HAP-1 (cell line): ENCODE results near the gene NELFA.

Experiments
- DNase-seq, 2 experiments: peaks; one replicate each; pipeline ENCODE4 v3.0.0-alpha.2; 2016 to 2020; ENCODE audit warnings: low spot score in 2 of 2
- H3K27me3 ChIP-seq: fragments of 250-450 bp; sonication (Bioruptor Pico); 2 replicates; pipeline ENCODE4 v1.5.1; 2020; ENCODE audit warnings: low read depth, mild to moderate bottlenecking, moderate library complexity
- H3K36me3 ChIP-seq: fragments of 250-450 bp; sonication (Bioruptor Pico); replicated peaks from 2 replicates; pipeline ENCODE4 v1.5.1; 2020; ENCODE audit warnings: mild to moderate bottlenecking
- H3K4me1 ChIP-seq: fragments of 250-450 bp; sonication (Bioruptor Pico); 2 replicates; pipeline ENCODE4 v1.5.1; 2020; ENCODE audit warnings: mild to moderate bottlenecking
- H3K4me3 ChIP-seq: fragments of 250-450 bp; sonication (Bioruptor Pico); 2 replicates; pipeline ENCODE4 v1.5.1; 2020; ENCODE audit warnings: mild to moderate bottlenecking, moderate library complexity
- H3K9me3 ChIP-seq: fragments of 250-450 bp; sonication (Bioruptor Pico); 2 replicates; pipeline ENCODE4 v1.5.1; 2020; ENCODE audit warnings: mild to moderate bottlenecking, moderate library complexity
- in situ Hi-C: fragments of 300-500 bp; cut with MboI; formaldehyde crosslinking; loops from 3 replicates; pipeline ENCODE4 v1.14.3; 2020; ENCODE audit warnings: low sequenced_read_pairs, inconsistent platforms, mixed read lengths

NELFA gene

DNA sequence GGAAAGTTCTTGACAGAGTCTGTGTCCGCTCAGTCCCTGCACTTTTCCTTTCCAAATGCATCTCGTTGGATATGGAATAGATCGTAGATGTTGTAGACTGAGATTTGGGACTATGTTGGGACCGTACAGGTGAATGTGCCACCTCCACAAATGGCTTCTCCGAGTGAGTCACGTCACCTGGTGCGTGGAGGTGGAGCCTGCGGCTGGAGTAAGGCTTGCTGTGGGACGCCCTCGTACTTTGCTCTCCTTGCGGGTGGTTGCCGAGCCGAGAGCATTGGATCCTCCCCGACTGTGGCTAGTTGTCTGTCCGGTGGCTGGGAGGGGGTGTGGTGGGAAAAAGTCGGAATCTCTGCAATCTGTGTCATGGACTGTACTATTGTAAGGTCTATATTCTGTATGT is 60.5 kb downstream of the NELFA start:
- peaks cover 74% of the 10 kb centered on the region for H3K36me3 ChIP-seq
- no peak overlapping the region for H3K4me3 ChIP-seq
- in situ Hi-C loops = no loop called here
- no peaks in the 10 kb centered on the region for H3K4me1 ChIP-seq
- DNase-seq = no peak
- no peaks in the 10 kb centered on the region for H3K9me3 ChIP-seq
- H3K27me3 ChIP-seq = no peaks in the 10 kb centered on the region

- in situ Hi-C loops = no loop called here
- peaks cover 74% of the 10 kb centered on the region for H3K36me3 ChIP-seq
Observed at GRCh38 chr4:1945912-1946311, 62.9 kb downstream of the NELFA start.

DNA sequence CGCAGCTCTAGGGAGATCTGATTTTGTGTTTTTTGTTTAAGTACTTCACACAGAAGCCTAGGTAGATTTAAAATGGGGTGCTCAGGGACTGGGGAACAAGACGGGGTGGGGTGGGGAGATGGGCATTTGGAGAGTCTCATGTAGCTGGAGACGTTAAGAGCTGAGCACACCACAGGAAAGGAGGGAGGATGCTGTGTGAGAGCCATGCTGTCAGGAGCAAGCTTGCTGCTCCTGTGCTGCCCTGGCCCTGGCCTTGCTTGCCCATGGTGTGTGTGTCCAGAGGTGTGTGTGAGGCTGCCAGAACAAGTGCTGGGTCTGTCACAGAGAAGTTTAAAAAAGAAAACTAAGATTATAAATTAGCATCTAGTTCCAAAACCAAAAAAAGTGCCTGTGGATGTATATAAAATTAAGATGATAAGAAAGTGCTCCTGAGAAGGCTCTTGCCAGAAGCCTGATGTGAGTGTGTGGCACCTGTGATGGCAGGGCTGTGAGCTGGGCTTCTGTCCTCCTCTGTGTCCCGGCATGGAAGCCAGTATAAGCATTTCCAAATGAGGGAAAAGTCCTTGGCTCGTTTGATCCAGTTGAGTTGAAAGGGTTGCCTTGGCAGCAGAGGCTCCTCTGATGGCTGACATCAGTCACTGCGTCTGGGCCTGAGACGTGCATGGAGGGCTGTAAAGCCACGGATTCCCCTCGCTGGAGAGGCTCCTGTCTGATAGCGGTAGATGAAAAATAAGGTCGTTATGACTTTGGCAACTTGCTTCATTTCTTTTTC is 63.5 kb downstream of the NELFA start:
- Histone ChIP-seq H3K36me3 (peaks cover 73% of the 10 kb centered on the region), H3K4me1 (no peaks in the 10 kb centered on the region), H3K27me3 (no peaks in the 10 kb centered on the region), H3K9me3 (no peaks in the 10 kb centered on the region), H3K4me3 (no peak overlapping the region)
- in situ Hi-C loops = no loop called here
- DNase-seq = no peak

More at GRCh38 chr4:1945912-1946311, 62.9 kb downstream of the NELFA start:
- Histone ChIP-seq H3K4me1 (no peaks in the 10 kb centered on the region), H3K9me3 (no peaks in the 10 kb centered on the region), H3K27me3 (no peaks in the 10 kb centered on the region), H3K4me3 (no peak overlapping the region)
- DNase-seq = no peak

DNA sequence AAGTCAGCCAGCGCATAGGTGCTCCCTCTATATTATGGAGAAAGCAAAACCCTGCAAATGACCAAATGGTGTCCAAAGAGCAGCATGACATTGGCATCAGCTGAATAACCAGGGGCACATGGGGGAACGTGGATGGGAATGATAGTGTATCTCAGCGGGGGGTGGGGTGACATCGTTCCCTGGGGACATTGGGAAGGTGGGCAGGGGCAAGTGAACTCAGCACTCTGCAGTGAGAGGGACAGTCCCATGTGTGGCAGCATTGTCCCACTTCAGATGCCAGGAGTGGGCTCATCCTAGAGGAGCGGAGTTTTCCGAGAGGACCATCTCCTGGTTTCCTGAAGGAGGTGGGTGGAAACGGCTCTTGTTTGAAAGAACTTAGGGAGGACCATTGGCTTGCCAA is 64.8 kb downstream of the NELFA start:
- Histone ChIP-seq H3K4me1 (no peaks in the 10 kb centered on the region; the same call in 1 of the 2 replicates), H3K27me3 (no peaks in the 10 kb centered on the region), H3K9me3 (no peaks in the 10 kb centered on the region), H3K4me3 (no peak overlapping the region), H3K36me3 (peaks cover 76% of the 10 kb centered on the region)
- no peak for DNase-seq
- in situ Hi-C loops = no loop called here

GRCh38 chr4:1940566-1940965 is 68.2 kb downstream of the NELFA start:
- Histone ChIP-seq H3K9me3 (no peaks in the 10 kb centered on the region), H3K36me3 (peaks cover 84% of the 10 kb centered on the region), H3K27me3 (no peaks in the 10 kb centered on the region), H3K4me1 (no peaks in the 10 kb centered on the region; the same call in 1 of the 2 replicates), H3K4me3 (no peak overlapping the region)
- DNase-seq = no peak
- in situ Hi-C loops = no loop called here

GRCh38 chr4:1939664-1940509 is 68.9 kb downstream of the NELFA start:
- Histone ChIP-seq H3K36me3 (peaks cover 90% of the 10 kb centered on the region), H3K9me3 (no peaks in the 10 kb centered on the region), H3K27me3 (no peaks in the 10 kb centered on the region), H3K4me1 (no peaks in the 10 kb centered on the region; the same call in 1 of the 2 replicates), H3K4me3 (no peak overlapping the region)
- in situ Hi-C loops = no loop called here
- no peak for DNase-seq

DNA sequence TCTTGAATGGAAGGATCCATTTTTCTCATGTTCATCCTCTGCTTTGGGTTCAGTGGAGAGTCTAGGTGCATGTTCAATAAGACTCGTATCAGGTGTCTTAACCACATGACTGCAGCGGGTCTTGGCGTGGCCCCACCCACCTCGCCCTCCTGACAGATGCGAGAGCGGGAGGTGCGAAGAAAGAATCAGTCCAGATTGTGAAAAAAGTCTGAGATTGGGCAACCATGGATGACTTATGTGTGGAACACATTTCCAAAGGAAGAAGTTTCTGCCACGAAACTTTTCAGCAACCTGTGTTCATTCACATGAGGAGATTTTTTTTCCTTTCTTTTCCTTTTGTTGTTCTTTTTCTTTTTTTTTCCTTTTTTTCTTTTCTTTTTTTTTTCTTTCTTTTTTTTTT is 70.7 kb downstream of the NELFA start:
- H3K4me1 ChIP-seq = no peaks in the 10 kb centered on the region; the same call in 1 of the 2 replicates
- no peaks in the 10 kb centered on the region for H3K27me3 ChIP-seq
- in situ Hi-C loops = no loop called here
- no peaks in the 10 kb centered on the region for H3K9me3 ChIP-seq
- peaks cover 78% of the 10 kb centered on the region for H3K36me3 ChIP-seq
- no peak for DNase-seq
- no peak overlapping the region for H3K4me3 ChIP-seq

- Histone ChIP-seq H3K36me3 (peaks cover 78% of the 10 kb centered on the region), H3K4me1 (no peaks in the 10 kb centered on the region; the same call in 1 of the 2 replicates), H3K27me3 (no peaks in the 10 kb centered on the region), H3K4me3 (no peak overlapping the region), H3K9me3 (no peaks in the 10 kb centered on the region)
- no peak for DNase-seq
- in situ Hi-C loops = no loop called here
Observed at GRCh38 chr4:1937550-1937949, 71.2 kb downstream of the NELFA start.

DNA sequence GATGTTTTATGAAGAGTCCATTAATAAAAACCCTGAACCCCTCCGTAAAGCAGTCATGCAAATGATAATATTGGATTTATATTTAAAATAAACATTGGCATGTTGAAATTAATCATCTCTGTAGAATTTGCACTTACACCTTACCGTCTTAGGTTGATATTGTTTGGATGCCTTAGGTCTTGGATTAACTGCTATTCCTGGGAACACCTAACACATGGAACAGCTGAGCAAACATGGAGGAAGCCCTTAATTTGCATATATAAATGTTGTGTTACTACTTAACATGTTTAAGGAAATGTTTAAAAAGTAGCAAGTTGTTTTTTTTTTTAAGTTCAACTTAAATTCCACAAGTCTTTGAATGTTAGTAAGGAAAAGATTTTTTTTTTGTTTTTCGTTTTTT is 75.1 kb downstream of the NELFA start:
- Histone ChIP-seq H3K27me3 (no peaks in the 10 kb centered on the region), H3K36me3 (peaks cover 77% of the 10 kb centered on the region), H3K4me3 (no peak overlapping the region), H3K4me1 (no peaks in the 10 kb centered on the region), H3K9me3 (no peaks in the 10 kb centered on the region)
- in situ Hi-C loops = no loop called here
- no peak for DNase-seq

DNA sequence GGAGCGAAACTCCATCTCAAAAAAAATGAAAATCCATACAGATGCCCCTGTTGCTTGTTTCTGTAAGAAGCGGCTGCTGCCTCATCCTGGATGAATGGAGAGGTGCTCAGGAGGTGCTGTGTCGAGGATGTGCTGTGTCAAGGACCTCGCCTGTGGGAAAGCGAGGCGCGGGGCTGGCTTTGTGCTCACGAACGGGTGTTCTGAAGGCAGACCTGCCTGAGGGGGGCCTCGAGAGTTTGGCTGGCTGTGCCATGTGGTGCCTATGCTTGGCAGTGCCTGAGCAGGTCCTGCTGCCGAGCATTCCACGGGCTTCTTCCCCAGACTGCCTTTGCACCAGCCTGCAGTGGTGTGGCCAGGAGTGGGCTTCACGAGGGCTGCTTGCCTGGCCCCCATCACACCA is 76.0 kb downstream of the NELFA start:
- in situ Hi-C loops = no loop called here
- no peak for DNase-seq
- H3K36me3 ChIP-seq = peaks cover 79% of the 10 kb centered on the region
- no peaks in the 10 kb centered on the region for H3K9me3 ChIP-seq
- H3K4me3 ChIP-seq = no peak overlapping the region
- no peaks in the 10 kb centered on the region for H3K27me3 ChIP-seq
- no peaks in the 10 kb centered on the region for H3K4me1 ChIP-seq
